DND-41 (cell line): ENCODE results near the gene SLC46A2.

Experiments
- CTCF ChIP-seq: IDR thresholded peaks from 2 replicates; pipeline ENCODE4 v1.5.1; 2012; ENCODE audit warnings: borderline replicate concordance, low read length, moderate library complexity, mild to moderate bottlenecking; ENCODE audit not compliant: poor library complexity, severe bottlenecking; ENCODE audit errors: extremely low read depth
- EZH2 ChIP-seq: IDR thresholded peaks from 3 replicates; pipeline ENCODE4 v1.6.1; 2012; ENCODE audit warnings: borderline replicate concordance, low read depth, mild to moderate bottlenecking, moderate library complexity, low read length, inconsistent platforms; ENCODE audit not compliant: severe bottlenecking

- TF ChIP-seq CTCF: no peak
- no peak for TF ChIP-seq EZH2
Observed at GRCh38 chr9:112873773-112874405, 16.8 kb downstream of the SLC46A2 start.
